ENCODE data around the gene MSL1. TPM values are rescaled to one million over a fixed set of nuclear protein-coding genes. Genes with fewer than 3 reads are reported as not detected.

The MSL1 gene
- total and polyA plus RNA-seq, 9 of the 15 experiments (the other 6 are each of a cell fraction or from before 2014, with no cell fraction given) = 13.8 to 120 (median 61.9) TPM

GRCh38 chr17:40111221-40112128 is 10.3 kb upstream of the MSL1 start (continued):
- TF ChIP-seq FOXP4 (CRISPR knock-in tag; IDR thresholded peaks at IDR 0.05; ENCODE audit: borderline replicate concordance) (no peak), ZNF589 (CRISPR knock-in tag; IDR thresholded peaks at IDR 0.05; ENCODE audit: low read depth) (peak; percentile 41; the same call in 1 of the 2 replicates), ATF4 (CRISPR knock-in tag; IDR thresholded peaks at IDR 0.05) (no peak), TEAD2 (tag; IDR thresholded peaks at IDR 0.05) (no peak), ZBTB33 (CRISPR knock-in tag; IDR thresholded peaks at IDR 0.05) (no peak), ZNF639 (CRISPR knock-in tag; conservative IDR thresholded peaks at IDR 0.05 in 1 of 2, IDR thresholded peaks at IDR 0.05 in 1 of 2) (no peak), RNF2 (IDR thresholded peaks at IDR 0.05) (peak; percentile 90), RCOR1 (IDR thresholded peaks at IDR 0.05; ENCODE audit: borderline replicate concordance in 1 of 2, low read depth in 2 of 2, low read length in 2 of 2) (peak in 1 of 2 experiments; percentile 82; a peak in 2 of 4 replicates), DIDO1 (tag; IDR thresholded peaks at IDR 0.05; ENCODE audit: low read depth) (no peak), KLF10 (CRISPR knock-in tag; IDR thresholded peaks at IDR 0.05) (no peak), MTF1 (CRISPR knock-in tag; IDR thresholded peaks at IDR 0.05; ENCODE audit: borderline replicate concordance) (no peak), ZBED1 (IDR thresholded peaks at IDR 0.05) (no peak), GATAD2A (IDR thresholded peaks at IDR 0.05) (no peak; the same call in 1 of the 2 replicates), SREBF1 (IDR thresholded peaks at IDR 0.05; ENCODE audit: borderline replicate concordance, low read depth, low read length) (no peak), ZMIZ1 (IDR thresholded peaks at IDR 0.05; ENCODE audit: low read depth in 2 of 2, low read length in 2 of 2) (0 out of 4 replicates have a peak, but pooled peaks of 1 of the 2 experiments have one; percentile 11)
